ENCODE results near the gene MYCN.
"Not testable (repeated sequence)": the region's sequence is repeated elsewhere in the genome, so short reads cannot be mapped to it uniquely, and the experiment has no call there.

Gene MYCN

DNA sequence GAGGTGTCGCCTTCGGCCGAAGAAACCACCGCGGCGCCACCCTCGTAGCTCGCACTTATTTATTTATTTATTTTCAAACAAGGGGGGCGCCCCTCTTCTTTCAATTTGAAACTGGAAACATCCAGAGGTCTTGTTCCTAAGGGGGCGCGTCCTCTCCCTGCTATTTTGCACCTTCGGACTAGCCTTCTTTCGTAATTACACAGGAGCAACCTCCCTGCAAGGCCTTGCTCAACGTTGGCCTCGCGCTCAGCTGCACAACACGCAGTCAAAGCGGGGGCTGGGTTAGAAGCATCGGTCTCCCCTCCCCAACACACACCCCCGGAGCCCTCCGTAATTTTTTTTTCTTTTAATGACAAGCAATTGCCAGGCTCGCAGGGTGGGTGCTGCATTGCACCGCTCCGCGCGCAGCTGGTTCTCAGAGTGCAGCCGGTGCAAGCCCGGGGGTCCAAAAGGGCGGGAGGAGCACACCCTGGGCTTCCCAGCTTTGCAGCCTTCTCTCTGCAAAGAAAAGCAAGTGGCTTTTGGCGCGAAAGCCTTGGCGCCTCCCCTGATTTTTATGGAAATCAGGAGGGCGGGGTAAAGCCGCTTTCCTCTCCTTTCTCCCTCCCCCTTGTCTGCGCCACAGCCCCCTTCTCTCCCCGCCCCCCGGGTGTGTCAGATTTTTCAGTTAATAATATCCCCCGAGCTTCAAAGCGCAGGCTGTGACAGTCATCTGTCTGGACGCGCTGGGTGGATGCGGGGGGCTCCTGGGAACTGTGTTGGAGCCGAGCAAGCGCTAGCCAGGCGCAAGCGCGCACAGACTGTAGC, at the start of gene MYCN:
MYCN (plus strand) TSS at position 697 of the 807 bp plus-strand sequence. CDS start 1,515 bp downstream, outside the sequence.
- no peak for DNase-seq (ENCODE audit: low read depth)

DNA sequence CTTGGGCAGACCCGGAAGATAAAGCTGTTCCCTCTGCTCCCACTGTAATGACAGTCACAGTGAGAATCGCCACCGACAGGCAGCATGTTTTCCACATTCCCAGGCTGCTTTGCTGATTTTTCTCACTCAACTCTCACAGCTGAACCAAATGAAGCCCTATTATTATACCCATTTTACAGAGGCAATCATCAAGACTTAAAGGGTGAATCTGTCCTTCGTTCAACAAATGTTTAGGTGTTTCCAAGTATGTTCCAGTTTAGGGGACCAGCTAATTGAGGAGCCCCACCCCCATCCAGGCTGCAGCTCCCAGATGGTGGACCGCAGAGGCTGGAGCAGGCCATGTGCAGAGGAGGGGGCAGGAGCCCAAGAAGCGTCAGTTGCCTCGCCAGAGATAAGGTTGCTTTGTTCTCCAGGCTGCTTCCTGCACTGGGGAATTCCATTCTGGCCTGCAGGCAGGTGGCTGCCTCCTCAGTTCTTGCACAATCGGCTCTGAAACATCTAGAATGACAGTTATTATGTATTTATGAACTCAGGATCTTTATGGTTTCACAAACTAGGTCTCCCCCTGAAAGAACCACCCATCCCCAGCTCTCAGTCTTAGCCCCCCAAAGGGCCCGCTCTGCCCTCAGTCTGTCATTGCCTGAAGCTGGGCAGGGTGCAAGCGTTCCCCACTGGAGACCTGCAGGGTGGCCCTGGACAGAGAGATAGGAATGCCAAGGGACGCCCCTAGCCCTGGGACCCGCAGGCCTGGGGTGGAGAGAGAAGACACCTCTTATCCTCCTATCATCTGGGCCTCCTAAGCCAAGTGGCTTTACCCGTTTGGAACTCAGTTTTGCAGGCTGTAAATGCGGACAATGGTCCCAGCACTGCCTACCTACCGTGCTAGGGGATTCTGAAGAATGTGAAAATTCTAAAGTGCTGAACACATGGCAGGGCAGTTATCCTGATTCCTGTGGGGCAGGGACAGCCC, 49.1 kb upstream of the MYCN start:
- no peak for DNase-seq (ENCODE audit: low read depth)

DNA sequence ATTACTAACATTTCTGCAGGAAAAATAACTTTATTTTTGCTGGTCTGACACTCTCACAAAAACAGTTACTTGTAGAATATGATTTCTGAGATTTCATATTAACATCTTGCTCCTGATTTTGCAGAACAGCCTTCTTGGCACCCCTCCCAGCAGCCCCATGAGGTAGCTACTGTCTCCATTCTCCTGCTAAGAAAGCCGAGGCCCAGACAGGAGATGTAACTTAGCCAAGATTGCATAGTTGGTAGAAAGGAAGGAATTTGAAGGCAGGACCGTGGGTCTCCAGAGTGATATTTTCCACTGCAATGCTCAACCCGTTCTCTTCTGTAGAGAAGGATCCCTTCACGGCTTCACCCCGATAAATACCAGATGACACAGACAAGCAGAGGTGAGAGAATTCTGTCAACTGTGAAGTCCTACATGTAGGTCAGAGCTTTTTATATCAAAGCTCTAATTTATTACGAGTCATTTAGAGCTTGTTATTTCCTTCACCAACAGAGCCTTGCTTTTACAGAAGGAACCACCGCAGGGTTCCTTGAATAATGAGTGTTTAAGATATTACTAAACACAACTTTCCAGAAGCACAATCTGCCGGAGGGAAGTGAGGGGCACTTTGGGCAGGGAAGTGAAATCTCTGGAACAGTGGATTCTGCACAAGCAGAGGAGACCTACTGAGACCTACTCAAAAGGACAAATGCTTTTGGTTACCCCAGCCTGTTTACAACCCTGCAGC, 48.0 kb upstream of the MYCN start:
- DNase-seq (ENCODE audit: low read depth): no peak

DNA sequence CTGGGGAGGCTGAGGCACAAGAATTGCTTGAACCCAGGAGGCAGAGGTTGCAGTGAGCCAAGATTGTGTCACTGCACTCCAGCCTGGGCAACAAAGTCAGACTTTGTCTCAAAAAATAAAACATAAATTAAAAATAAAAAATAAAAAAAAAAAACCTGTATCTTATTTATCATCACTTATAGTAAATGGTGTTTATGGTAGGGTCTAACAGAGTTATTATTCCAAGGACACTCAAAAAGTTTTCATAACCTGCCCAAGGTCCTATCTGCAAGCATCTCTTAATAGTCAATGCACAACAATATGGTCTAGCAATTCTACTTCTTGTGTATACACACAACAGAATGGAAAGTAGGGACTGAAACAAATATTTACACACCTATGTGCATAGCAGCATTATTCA, 47.3 kb upstream of the MYCN start:
- no peak for DNase-seq (ENCODE audit: low read depth)

DNA sequence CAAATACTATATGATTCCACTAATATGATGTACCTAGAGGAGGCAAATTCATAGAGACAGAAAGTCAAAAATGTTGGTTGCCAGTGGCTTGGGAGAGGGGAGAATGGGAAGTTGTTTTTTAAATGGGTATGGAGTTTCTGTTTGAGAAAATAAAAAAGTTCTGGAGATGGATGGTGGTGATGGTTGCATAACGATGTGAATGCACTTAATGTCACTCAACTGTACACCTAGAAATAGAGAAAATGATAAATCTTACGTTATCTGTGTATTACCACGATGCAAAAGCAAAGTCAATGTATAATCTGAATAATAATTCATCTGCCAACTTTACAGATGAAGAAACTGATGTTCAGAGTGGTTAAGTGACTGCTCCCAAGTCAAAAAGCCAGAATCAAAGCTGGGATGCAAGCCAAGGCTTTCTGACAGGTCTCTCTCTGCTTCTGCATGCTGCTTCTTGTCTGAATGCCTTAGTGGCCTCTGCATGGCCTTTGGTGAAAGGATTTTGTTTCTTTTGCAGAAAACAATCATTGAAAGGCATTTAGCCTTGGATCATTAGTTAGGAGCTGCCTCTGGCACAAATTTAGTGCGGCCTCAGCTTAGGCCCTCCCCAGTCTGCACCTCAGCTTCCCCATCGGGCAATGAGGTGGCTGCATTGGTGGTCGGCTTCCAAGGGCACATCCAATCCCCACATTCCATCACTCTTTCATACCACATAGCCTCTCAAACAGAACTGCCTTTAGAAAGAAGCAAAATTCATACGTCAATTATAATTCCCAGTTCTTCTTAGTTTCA, 46.5 kb upstream of the MYCN start:
- no peak for DNase-seq (ENCODE audit: low read depth)

DNA sequence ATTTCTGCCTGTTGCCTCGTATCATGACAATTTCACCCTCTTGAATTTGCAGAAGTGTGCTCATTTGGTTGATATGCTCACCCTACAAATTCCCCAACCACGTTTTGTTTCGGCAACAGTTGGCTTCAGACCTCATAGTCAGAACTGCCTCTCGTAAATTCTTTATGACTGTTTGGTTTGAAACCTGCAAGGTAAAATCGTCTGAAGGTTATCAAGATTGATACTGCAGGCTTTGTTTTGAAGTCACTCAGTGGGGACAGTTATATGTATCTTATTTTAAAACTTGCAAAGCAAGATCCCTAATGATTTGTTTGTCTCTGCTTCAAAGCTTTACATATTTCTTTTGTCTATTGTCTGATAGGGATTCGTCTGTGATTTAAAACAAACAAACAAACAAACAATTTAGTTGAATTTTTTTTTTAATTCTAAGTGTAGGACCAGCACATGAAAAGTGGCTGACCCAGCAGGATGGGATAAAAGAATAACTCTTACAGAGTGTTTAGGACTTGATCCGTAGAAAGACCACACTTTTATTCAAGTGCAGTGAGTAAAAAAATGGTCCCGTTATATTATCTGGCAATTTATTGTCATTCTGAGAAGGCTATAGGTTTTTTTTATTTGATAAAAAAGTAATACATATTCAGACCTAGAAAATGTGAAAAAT, 45.7 kb upstream of the MYCN start:
- DNase-seq (ENCODE audit: low read depth): no peak

DNA sequence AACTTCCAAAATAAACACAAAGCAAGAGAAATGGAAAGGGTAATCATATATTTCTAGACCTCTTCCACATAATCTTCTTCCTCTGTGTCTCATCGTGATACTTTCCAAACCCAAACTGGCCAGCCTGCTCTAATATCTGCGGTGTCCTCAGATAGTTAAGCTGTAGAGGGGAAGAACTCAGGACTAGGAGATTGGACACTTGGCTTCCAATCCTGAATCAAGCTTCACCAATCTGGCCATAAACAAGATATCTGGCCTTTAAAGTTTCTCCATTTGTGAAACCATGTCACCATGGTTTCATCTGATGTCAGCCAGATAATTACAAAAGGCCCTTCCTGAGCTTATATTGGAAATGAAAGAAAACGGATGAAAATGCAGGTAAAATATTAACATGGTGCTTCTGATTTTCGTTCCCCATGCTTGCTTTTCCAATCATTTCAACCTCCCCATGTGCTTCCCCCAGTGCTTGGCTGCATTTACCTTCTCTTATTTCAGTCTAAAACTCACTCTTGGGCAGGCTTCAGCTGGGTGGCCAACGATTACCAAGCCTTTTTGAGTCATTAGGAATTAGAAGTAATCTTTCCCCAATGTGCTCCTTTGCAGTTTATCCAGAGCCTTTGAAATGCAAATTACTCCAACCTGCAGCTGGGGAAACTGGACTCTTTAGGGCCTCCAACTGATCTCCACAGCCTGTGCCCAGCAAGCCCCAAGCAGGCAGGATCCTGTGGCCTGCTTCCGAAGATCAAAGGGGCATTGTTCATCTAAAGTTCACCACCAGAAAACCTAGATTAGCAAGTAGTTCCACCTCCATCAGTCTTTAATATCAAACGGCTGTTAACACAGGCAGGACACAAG, 44.5 kb upstream of the MYCN start:
- no peak for DNase-seq (ENCODE audit: low read depth)

DNA sequence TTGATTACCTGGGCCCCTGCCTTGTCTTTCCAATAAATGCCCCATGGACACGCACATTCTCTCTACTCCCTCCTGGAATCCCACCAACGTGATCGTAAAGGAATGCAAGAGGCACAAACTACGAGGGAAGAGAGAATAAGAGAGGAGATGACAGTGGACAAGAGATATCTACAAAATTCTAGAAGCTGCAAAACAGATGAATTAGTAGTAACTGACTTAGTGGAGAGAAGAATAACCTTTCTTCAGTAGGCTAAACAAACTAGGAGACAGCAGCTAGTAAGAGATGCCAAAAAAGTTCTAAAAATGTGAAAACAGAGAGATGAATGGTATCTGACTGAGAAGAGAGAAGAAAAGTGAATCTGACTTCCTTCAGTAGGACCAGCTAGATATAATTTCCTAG, 43.5 kb upstream of the MYCN start:
- no peak for DNase-seq (ENCODE audit: low read depth)

DNA sequence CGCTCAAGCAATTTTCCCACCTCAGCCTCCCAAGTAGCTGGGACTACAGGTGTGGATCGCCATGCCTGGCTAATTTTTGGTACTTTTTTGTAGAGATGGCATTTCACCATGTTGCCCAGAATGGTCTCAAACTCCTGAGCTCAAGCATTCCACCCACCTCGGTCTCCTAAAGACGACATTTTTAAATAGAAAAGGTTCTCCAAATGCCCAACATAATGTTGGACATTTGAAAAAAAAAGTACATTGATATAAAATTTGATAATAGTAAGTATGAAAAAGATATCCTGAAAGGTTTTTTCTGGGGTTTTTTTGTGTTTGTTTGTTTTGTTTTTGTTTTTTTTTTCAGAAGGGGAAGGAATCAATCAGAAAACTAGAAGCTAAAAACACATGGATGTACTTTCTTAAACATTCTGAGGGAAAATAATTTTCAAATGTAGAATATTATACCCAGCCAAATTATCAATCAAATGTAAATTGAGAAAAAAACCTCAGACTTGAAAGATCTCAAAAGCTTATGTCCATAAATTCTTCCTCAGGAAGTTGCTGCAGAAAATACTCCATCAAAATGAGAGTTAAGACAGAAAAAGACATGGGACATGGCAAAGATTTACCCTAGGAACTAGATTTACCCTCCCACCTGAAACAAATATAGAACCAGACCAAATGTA, 42.8 kb upstream of the MYCN start:
- no peak for DNase-seq (ENCODE audit: low read depth)

DNA sequence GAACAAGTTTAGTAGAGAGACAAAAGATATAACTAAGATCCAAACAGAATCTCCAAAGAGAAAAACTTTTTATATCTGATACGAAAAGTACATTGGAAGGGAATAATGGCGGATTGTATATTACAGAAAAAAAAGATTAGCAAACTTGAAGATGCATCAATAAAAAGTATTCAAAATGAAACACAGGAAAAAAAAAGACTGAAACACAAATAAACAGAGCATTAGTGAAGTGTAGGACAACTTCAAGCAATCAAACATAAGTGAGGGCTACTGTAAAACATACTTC, 41.1 kb upstream of the MYCN start:
- no peak for DNase-seq (ENCODE audit: low read depth)

DNA sequence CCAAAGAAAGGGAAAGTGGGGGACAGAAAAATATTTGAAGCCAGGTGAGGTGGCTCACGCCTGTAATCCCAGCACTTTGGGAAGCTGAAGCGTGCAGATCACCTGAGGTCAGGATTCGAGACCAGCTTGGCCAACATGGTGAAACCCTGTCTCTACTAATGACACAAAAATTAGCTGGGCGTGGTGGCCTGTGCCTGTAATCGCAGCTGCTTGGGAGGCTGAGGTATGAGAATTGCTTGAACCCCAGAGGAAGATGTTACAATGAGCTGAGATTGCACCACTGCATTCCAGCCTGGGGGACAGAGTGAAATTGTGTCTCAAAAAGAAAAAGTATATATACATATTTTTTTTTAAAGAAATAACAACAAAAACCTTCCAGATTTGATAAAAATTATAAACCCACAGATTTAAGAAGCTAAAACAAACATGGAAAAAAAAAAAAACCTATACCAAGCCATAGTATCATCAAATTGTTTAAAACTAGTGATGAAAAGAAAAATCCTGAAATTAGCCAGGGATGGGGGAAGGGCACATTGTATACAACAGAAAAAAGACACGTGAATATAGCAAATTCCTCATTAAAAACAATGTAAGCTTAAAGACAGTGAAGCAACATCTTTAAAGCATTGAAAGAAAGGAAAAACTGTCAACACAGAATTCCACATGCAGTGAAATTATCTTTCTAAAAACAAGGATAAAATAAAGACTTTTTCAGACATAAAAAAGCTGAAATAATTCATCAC, 40.4 kb upstream of the MYCN start:
- DNase-seq (ENCODE audit: low read depth): no peak

DNA sequence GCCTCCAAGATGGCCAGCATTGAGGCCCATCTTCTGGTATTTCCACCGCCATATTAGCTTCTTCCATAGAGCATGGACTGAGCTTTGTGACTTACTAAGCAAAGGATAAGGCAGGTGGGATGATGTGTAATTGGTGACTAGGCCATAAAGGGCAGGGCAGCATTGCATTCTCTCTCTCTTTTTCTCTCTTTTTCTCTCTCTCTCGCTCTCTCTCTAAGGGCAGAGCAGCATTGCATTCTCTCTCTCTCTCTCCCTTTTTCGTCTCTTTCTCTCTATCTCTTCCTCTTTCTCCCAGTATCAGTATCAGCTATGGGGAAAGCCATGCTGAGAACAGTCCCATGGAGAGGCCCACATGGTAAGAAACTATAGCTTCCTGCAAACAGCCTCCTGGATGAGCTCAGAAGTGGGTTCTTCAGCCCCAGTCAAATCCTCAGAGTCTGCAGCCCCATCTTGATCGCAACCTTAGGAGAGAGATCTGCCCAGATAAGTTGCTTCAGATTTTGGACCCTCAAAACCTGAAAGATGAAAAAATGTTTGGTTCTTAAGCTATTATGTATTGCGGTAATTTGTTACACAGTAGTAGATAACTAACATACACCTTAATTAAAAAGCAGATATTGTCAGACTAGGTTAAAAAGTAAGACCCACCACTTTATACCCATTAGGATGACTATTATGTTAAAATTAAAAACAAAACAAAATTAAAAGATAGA, 39.1 kb upstream of the MYCN start:
- no peak for DNase-seq (ENCODE audit: low read depth)

DNA sequence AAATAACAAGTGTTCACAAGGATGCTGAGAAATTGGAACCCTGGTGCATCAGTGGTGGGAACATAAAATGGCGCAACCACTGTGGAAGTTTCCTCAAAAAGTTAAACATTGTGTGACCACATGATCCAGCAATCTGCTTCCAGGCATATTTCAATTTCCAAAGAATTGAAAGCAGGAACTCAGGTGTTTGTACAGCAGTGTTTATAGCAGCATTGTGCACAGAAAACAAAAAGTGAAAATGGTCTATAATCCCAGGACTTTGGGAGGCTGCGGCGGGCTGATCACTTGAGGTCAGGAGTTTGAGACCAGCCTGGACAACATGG, 38.6 kb upstream of the MYCN start:
- no peak for DNase-seq (ENCODE audit: low read depth)

DNA sequence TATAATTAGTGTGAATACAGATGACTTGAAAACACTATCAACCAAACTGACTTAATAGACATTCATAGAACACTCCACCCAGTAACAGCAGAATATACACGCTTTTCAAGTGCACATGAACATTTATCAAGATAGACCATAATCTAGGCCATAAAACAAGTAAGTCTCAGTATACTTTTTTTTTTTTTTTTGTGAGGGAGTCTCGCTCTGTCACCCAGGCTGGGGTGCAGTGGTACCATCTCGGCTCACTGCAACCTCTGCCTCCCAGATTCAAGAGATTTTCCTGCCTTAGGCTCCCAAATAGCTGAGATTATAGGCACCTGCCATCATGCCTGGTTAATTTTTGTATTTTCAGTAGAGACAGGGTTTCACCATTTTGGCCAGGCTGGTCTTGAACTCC, 36.4 kb upstream of the MYCN start:
- not testable (repeated sequence) for DNase-seq (ENCODE audit: low read depth)

DNA sequence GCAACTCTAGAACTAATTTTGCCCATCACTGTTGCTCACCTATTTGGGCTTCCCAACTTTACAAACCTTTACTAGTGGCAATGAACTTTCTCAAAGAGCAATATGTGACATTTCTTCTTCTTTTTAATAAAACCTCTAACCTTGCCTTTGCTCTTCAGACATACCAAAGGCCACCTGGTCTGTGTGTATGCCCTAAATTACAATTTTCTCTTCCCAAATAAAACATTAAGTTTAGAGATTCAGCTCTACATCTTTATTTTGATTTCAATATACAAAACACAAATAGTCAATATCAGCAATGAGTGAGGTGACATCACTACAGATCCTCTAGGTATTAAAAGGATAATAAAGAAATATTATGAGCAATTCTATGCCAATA, 35.1 kb upstream of the MYCN start:
- no peak for DNase-seq (ENCODE audit: low read depth)

DNA sequence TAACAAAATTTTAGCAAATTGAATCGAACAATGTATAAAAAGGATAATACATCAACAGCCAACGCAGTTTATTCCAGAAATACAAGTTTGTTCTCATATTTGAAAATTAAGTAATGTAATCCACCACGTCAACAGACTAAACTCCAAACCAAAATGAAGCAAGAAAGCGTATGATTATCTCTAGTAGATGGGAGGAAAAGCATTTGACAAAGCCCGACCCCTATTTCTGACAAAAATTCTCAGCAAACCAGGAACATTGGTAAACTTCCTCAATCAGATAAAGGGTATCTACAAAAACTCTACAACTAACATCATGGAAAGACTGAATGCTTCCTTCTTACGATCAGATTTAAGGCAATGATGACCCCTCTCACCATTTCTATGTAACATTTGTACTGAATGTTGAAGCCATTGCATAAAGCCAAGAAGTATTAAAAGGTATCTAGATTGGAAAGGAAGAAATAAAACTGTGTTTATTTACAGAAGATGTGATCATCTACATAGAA, 34.3 kb upstream of the MYCN start:
- no peak for DNase-seq (ENCODE audit: low read depth)

DNA sequence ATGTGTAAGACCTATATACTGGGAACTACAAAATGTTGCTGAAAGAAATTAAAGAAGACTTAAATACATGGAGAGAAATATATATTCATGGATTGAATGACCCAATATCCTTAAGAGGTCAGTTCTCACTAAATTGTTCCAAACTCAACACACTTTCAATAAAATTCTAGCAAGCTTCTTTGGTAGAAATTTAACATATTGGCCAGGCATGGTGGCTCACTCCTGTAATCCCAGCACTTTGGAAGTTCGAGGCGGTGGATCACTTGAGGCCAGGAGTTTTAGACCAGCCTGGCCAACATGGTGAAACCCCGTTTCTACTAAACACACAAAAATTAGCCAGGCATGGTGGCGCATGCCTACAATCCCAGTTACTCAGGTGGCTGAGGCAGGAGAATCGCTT, 33.6 kb upstream of the MYCN start:
- no peak for DNase-seq (ENCODE audit: low read depth)
